A549 (cell line): ENCODE results near the gene FAM20B.

Source experiments
- CTCF ChIP-seq: fragments of >200 bp; sonication (Bioruptor Twin); formaldehyde crosslinking; IDR thresholded peaks from 3 replicates; pipeline ENCODE4 v1.5.1; 2016
- HOXA7 ChIP-seq: fragments of 250-450 bp; sonication (Bioruptor Pico); IDR thresholded peaks from 2 replicates; pipeline ENCODE4 v1.5.0; 2020; ENCODE audit warnings: mild to moderate bottlenecking, moderate library complexity
- MAFK ChIP-seq: fragments of 450-650 bp; IDR thresholded peaks from 2 replicates; pipeline ENCODE4 v1.6.1; 2014; ENCODE audit not compliant: partially characterized antibody
- POLR2A ChIP-seq: IDR thresholded peaks from 2 replicates; pipeline ENCODE4 v1.6.1; 2012; ENCODE audit warnings: mild to moderate bottlenecking, low read length
- REST ChIP-seq: fragments of 200-600 bp; sonication (generic); IDR thresholded peaks from 2 replicates; pipeline ENCODE4 v1.6.1; 2016; ENCODE audit warnings: antibody characterized with exemption, mild to moderate bottlenecking, moderate library complexity

GRCh38 chr1:179046808-179047635, 21.3 kb downstream of the FAM20B start:
- TF ChIP-seq MAFK: no peak
- no peak for TF ChIP-seq HOXA7 (CRISPR knock-in tag)
- no peak for TF ChIP-seq REST
- TF ChIP-seq CTCF: no peak
- TF ChIP-seq POLR2A: no peak
